Left cardiac atrium (tissue), 4 donors: Measurements from ENCODE around the gene PRPF8. TPM values are rescaled to one million over a fixed set of nuclear protein-coding genes. Genes with fewer than 3 reads are reported as not detected.
"Not testable (repeated sequence)": the region's sequence is repeated elsewhere in the genome, so short reads cannot be mapped to it uniquely, and the experiment has no call there.

ENCODE experiments used
- ATAC-seq, 2 donors: fragments of 200-7000 bp; cut with Tn5 transposase; one replicate each; pipeline ENCODE4 v1.9.1; 2020; ENCODE audit warnings: mild to moderate bottlenecking in 2 of 2, moderate library complexity in 2 of 2
- DNase-seq: peaks from one replicate; pipeline ENCODE4 v3.0.0-alpha.2; 2020
- intact Hi-C, 2 donors: fragments of 100-400 bp; cut with DNase I; formaldehyde crosslinking; loops; one replicate each; pipeline versions ENCODE4 v1.14.1 to v1.15.1; 2022 to 2023
- long read RNA-seq: library from polyadenylated mRNA; unstranded; transcript quantifications from one replicate; pipeline ENCODE4 v2.0.0, GENCODE V29; 2021
- total RNA-seq, 2 donors: library from RNA; stranded (reverse); fragmentation: NEBNext Ultra II Directional; extraction: Animal tissue kit (Norgen Biotek cat#: 25700); gene quantifications; one replicate each; pipeline ENCODE4 v1.2.1, GENCODE V29; 2021
- donor health status: DM: no; HTN: yes; CAD: no.
- donor health status: DM: no; HTN: yes; CAD: no; lungs with severe emphysema.
- donor health status: DM: yes; HTN: yes; CAD: no.
- donor health status: Dilated cardiomyopathy.

PRPF8 gene
- total RNA-seq, result 100 to 1,000 TPM; 136 to 181 TPM
- long read RNA-seq, partial matches to known transcripts, result 59 of 62 reads
- long read RNA-seq, other reads (novel, unspliced or antisense), result 3 of 62 reads

GRCh38 chr17:1684378-1685189 lies at the start of gene PRPF8:
Gene PRPF8, minus strand, starts transcription at chr17:1684867. Its CDS starts 296 bp downstream, at chr17:1684571.
- intact Hi-C loops, result no loop called here
- peak; percentile 100 for ATAC-seq
- DNase-seq, result peak; percentile 98

GRCh38 chr17:1733759-1734158 lies 49.1 kb upstream of the PRPF8 start:
- no peak for ATAC-seq
- DNase-seq, result peak; percentile 23
- intact Hi-C loops, result no loop called here

GRCh38 chr17:1732833-1733321 lies 48.2 kb upstream of the PRPF8 start:
- intact Hi-C loops, result no loop called here
- ATAC-seq, result no peak
- DNase-seq, result no peak

- ATAC-seq, result no peak
- intact Hi-C loops, result no loop called here
- DNase-seq, result no peak
Measured at GRCh38 chr17:1732241-1732832, 47.7 kb upstream of the PRPF8 start.

GRCh38 chr17:1731194-1731506 lies 46.5 kb upstream of the PRPF8 start:
- ATAC-seq (peak in 1 of 2 donors; percentile 2), DNase-seq (no peak)
- intact Hi-C loops, result no loop called here

GRCh38 chr17:1730326-1731193 lies 45.9 kb upstream of the PRPF8 start:
- peak; percentile 87 for DNase-seq
- ATAC-seq, result peak; percentile 86 to 88
- intact Hi-C loops, result no loop called here

GRCh38 chr17:1729966-1730325 lies 45.3 kb upstream of the PRPF8 start:
- intact Hi-C loops, result no loop called here
- ATAC-seq (peak; percentile 29 to 43), DNase-seq (no peak)

- ATAC-seq, result no peak
- intact Hi-C loops, result no loop called here
Measured at GRCh38 chr17:1727876-1728630, 43.4 kb upstream of the PRPF8 start.

GRCh38 chr17:1727258-1727789 lies 42.7 kb upstream of the PRPF8 start:
- ATAC-seq (no peak), DNase-seq (no peak)
- intact Hi-C loops, result no loop called here

More at GRCh38 chr17:1727876-1728630, 43.4 kb upstream of the PRPF8 start:
- no peak for DNase-seq

- no peak for ATAC-seq
- DNase-seq, result no peak
- intact Hi-C loops, result no loop called here
Measured at GRCh38 chr17:1726626-1727257, 42.1 kb upstream of the PRPF8 start.

- intact Hi-C loops, result no loop called here
- ATAC-seq (no peak), DNase-seq (no peak)
Measured at GRCh38 chr17:1725642-1726511, 41.2 kb upstream of the PRPF8 start.

- intact Hi-C loops, result loop anchor here (5.0 kb wide), 2 partner anchors 57 to 152 kb away; no protein-coding TSS in a partner anchor
- DNase-seq, result no peak
- peak; percentile 65 to 68 for ATAC-seq
Measured at GRCh38 chr17:1724869-1725641, 40.4 kb upstream of the PRPF8 start.

- intact Hi-C loops, result loop anchor here (5.0 kb wide), 2 partner anchors 58 to 153 kb away; no protein-coding TSS in a partner anchor
- DNase-seq (peak; percentile 97), ATAC-seq (peak; percentile 85 to 92)
Measured at GRCh38 chr17:1724351-1724868, 39.7 kb upstream of the PRPF8 start, which contains the start of gene WDR81. Gene WDR81, plus strand, starts transcription at chr17:1724704. Its CDS starts 256 bp downstream, at chr17:1724960.

- not testable (repeated sequence) for ATAC-seq, DNase-seq
- intact Hi-C loops, result loop anchor here (5.0 kb wide), 2 partner anchors 60 to 155 kb away; no protein-coding TSS in a partner anchor
Measured at GRCh38 chr17:1722022-1722421, 37.4 kb upstream of the PRPF8 start.

GRCh38 chr17:1720856-1721386 lies 36.3 kb upstream of the PRPF8 start:
- no peak for ATAC-seq
- DNase-seq, result peak; percentile 67
- intact Hi-C loops, result loop anchor here (5.0 kb wide), 2 partner anchors 61 to 156 kb away; no protein-coding TSS in a partner anchor
